GM21737 (cell line): ENCODE data around the gene SYNE1.
"Not testable (repeated sequence)": the region's sequence is repeated elsewhere in the genome, so short reads cannot be mapped to it uniquely, and the experiment has no call there.

Source experiments
- ATAC-seq: cut with Tn5 transposase; IDR thresholded peaks from one replicate; pipeline ENCODE4 v1.9.1; 2021; ENCODE audit warnings: mild to moderate bottlenecking, moderate library complexity; ENCODE audit not compliant: unreplicated experiment

The SYNE1 gene

GRCh38 chr6:152496731-152497130, 140.4 kb downstream of the SYNE1 start:
- ATAC-seq: no peak

DNA sequence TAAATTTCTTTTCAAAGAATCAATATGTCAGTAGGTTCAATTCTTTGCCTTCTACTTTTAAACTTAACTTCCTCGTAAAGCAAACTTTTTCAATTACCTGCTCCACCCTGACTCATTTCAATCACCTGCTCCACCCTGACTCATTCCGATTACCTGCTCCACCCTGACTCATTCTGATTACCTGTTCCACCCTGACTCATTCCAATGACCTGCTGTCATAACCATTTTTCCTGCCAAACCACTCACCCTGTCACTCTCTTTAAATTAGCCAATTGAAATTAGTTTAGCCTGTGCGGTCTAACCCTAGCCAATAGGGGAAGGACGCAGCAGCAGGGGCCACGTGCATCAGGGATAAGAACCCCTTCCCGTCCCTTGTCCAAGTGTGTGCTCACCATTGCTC, 141.7 kb downstream of the SYNE1 start:
- not testable (repeated sequence) for ATAC-seq

DNA sequence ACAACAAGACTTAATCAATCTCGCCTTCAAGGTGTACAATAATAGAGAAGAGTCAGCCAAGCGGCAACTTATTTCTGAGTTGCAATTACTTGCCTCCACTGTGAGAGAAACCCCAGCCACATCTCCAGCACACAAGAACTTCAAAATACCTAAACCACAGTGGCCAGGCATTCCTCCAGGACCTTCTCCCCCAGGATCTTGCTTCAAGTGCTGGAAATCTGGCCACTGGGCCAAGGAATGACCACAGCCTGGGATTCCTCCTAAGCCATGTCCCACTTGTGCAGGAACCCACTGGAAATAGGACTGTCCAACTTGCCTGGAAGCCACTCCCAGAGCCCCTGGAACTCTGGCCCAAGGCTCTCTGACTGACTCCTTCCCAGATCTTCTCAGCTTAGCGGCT, 144.9 kb downstream of the SYNE1 start:
- ATAC-seq: not testable (repeated sequence)

DNA sequence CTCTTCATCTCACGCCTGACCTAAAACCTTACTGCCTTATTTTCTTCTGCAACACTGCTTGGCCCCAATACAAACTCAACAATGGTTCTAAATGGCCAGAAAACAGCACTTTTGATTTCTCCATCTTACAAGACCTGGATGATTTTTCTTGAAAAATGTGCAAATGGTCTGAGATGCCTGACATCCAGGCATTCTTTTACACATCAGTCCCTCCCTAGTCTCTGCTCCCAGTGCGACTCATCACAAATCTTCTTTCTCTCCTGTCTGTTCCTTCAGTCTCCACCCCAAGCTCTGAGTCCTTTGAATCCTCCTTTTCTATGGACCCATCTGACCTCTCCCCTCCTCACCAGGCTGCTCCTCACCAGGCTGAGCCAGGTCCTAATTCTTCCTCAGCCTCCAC, 145.7 kb downstream of the SYNE1 start:
- not testable (repeated sequence) for ATAC-seq

- not testable (repeated sequence) for ATAC-seq
Observed at GRCh38 chr6:152490971-152491378, 146.2 kb downstream of the SYNE1 start.

DNA sequence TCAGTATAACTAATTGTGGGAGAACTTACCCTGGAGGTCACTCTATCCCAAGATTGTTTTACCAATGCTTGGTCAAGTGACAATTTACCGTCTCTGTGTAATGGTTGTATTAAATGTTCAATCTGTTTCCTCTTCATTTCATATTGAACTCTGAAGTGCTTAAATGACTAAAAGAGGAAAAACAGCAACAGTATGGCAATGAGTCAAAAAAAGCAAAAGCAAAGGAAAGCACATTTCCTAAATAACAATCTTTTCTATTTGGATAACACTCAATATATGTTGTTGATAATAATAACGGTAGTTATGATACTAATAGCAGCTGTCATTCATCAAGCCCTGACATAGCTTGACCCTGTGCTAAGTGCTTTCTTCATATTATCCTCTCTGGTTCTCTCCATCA, 152.4 kb downstream of the SYNE1 start:
- no peak for ATAC-seq

DNA sequence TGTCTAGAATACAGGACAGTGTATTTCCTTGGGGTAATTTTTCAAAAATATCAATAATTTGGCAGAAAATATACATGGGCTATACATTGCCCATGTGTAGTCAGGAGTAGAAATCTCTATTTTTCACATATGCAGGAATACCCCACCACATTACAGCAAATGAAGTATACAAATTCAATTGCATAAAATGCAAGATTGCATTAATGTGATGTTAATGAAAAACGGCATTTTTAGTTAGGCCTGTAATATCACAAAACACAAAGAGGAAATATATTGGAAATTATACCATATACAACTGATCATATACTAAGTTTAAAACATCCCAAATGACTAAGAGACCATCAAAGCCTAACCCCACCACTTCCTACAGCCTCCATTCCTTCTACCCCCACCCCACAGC, 154.9 kb downstream of the SYNE1 start:
- no peak for ATAC-seq

DNA sequence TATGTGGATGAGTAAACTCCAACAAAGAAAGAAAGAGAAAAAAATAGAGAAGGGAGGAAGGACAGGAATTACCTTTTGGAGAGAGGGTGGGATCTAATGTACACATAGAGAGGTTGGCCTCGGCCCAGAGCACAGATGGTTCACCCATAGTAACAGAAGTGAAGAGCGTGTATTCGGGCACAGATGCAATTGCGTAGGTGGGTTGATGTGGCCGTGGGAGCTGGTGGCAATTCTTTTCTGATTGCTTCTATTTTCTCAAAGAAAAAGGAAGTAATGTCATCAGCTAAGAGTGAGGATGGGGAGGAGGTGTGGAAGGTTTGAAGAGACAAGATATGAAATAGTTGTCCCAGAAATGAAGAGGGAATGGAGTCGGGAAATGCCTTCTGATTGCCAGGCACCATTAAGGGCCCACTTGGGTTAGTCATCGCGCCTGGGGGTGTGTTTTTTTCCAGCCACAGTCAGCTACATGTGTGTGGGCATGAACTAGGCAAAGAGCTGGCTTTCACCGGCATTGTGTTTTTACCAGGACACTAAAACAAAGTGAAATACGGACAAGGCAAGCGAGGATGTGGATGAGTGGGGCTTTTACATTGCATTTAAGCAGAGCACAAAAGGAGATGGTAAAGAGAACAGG, 158.7 kb downstream of the SYNE1 start:
- ATAC-seq: no peak

DNA sequence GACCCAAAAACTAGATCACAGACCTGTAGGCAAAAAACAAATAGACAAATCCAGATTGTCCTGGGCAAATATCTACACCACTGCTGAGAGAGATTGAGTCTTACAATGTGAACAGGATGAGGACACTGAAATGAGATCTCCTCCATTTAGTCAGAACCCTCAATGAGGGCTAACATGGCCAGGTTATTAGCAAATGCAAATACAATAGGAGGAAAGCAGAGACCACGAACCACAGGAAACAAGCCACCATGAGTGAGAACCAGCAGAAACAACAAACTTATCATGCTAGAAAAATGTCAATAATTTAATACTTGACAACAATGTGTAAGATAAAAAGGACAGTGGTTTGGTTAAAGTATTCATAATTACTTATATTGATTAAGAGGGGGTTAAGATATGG, 162.8 kb downstream of the SYNE1 start:
- ATAC-seq: no peak

DNA sequence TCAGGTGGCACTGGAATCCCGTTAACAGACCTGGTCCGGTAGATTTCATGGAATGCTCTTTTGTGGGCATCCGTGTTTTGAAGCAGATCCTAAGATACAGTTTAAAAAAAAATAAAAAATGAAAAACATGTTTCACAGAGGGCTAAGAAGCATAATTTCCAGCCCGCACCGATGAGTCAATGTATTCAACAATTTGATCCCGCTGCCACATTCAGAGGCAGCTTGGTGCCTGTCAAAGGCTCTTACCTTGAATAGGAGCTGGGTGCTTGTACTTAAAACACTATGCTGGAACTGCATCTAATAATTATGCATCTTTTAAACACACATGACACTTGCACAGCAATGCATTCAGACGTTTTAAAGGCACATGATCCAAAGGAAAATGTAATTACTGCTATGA, 164.8 kb downstream of the SYNE1 start:
- no peak for ATAC-seq

DNA sequence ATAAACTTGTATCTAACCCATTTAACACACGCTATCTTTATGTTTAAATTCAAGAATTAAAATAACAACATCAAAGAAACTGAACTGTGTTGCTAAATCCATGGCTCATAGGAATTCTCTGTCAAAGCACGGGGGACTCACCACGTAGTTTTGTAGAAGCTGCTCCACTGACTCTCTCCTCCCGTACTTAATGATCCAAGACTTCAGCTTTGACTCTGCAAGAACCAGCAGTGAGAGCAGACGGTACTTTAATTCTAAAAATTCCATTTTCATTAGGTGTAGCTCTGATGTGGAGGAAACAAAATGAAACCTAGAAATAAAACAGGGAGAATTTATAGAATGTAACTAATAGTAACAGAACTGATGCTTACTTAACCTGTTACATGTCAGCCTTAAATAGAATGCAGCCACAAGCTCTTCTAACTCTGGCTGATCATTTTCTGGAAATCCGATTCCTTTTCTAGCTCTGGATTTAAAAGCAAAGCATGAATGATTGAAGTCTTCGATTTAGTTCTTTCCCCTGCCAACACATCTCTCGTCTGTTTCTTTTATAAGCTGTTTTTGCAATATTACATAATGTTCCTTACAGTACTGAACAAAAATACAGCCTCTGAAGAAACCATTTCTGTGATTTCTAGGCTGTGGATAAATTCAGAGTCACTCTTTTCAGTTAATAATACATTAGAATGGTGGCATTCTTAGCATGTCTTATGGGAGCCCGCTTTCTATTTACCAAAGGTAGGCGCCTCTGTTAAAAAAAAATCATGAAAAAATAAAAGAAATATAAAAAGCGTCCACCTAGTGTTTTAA, 165.5 kb downstream of the SYNE1 start:
- no peak for ATAC-seq

DNA sequence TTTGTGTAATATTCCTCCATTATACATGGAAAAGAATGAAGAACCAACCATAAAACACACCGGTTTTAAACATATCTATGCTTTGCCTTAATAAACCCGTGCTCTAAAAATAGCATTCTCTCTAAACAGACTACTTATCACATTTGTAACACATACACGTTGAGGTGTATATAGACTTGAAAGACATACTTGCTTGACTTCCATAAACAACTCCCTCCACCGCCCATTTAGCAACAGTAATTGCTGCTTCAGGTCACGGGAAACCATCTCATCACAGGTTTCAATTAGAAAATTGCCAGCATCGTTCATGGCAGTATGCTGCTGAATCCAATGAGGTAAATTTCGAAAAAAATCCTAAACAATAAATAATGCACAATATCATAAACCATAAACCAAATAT, 174.0 kb downstream of the SYNE1 start:
- no peak for ATAC-seq

- no peak for ATAC-seq
Observed at GRCh38 chr6:152462716-152463115, 174.4 kb downstream of the SYNE1 start.

- no peak for ATAC-seq
Observed at GRCh38 chr6:152461556-152461955, 175.6 kb downstream of the SYNE1 start.

DNA sequence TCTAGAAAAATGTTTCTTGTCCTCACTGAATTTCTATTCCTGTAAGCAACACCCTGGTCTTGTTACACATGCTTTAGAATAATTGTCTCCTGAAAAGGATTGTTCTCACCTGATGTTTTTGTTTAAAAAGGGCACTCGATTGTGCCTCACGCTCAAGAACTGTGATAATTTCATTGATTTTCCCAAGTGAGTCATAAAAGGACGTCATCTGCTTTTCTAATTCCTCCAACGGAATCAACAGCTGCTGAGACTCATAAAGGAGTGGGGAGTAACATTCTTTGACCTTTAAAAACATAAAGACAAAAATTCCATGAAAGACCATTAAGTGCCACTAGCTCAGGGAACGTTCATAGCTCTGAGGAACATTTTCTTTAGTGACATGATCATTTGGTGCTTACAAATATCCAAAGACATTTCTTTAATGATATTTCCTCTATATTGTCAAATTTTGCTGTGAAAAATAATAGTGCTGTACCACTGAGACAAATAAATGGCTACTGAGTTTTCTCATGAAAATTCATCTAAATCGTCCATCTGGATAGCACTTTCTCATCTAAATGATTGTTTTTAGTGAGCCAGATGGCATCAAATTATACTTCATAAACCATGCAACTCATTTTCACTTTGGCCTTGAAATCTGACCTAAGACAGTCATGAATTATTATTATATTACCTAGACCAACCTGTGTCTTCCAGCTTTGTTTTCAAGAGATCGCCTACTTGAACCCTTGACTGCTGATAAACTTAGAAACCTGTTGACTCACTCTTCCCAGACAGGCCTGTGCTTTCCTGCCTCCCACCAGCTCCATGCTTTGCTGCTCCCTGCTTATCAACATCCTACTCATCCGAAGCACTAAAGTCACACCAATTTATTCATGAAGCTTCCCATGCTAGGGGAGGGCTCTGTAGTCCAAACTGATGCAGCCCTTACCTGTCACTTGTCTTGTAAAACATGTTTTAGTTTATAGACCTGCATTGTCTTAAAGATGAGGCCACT, 178.2 kb downstream of the SYNE1 start:
- no peak for ATAC-seq

DNA sequence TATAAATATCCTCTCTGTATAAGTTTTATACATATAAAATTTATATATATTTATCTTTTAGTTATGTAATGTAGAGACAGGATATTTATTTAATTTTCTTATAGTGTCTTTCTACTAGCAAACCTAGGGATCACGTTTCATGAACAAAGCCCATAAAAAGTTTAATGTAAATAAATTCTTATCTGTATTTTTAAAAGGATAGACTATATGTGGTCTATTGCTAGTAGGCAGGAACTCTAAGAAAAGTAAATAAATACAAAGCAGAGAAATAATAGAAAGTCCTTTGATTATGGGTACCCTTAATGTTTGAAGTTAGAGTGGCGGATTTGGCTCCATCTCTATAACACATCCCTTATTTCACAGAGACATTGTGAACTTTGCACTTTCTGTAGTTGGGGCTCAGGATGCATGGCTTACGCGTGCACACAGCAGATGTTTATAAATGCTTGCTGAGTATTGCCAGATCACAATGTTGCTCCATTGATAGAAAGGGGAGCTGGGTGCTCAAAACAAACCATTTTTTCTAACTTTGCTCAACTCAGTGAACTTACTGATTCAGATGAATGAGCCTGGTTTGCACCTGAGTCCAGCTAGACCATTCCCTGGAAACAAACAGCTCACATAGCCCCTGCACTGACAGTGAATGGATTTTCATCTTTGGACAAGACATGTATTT, 179.1 kb downstream of the SYNE1 start:
- no peak for ATAC-seq

DNA sequence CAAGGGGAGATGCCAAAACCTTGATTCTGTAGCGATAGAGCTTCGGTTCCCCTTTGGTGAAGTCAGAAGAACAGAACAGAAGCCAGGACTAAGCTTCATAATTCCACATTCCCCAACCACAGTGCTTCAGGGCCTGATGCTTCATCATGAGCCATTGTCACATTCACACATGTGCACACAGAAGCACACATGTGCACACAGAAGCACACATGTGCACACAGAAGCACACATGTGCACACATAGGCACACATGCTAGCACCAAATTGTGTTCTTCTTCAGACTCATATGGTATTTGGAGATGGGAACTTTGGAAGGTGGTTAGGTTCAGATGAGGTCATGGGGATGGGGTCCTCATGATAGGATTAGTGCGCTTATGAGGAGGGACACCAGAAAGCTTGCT, 183.2 kb downstream of the SYNE1 start:
- no peak for ATAC-seq

DNA sequence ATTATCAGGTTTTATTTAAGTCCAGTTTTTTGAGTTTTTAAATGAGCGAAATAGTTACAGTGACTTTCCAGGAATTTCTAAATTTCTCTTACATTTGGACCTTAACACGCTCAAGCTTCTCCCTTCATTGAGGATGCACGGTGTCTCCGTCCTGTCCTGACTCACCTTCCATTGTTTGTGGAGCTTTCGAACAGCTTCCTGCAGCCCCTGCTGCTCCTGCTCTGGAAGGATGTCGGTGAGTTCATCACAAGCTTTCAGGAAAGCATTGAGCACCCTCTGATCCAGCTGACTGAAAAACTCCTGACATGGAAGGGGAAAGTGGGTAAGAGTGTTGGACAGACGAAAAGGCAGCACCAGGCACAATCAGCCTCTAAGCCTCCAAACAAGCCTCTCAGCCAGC, 183.7 kb downstream of the SYNE1 start:
- ATAC-seq: no peak

DNA sequence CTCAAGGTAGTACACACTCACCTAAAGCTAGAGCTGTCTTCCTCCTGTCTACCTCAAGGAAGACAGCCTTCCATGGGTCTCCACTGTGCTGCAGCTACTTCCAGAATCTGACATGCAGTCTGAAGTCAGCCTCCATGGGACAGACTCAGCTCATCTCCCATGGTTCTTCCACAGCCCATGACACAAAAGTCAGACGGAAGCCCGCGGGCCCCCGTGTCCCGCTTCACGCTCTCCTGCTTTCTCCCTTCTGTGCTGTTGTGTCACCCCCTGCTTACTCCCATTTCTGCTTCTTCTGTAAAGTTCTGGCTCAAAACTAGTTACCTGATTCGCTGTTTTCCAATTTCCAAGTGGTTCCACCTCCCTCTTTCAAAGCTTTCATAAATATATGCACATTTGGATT, 184.5 kb downstream of the SYNE1 start:
- no peak for ATAC-seq

DNA sequence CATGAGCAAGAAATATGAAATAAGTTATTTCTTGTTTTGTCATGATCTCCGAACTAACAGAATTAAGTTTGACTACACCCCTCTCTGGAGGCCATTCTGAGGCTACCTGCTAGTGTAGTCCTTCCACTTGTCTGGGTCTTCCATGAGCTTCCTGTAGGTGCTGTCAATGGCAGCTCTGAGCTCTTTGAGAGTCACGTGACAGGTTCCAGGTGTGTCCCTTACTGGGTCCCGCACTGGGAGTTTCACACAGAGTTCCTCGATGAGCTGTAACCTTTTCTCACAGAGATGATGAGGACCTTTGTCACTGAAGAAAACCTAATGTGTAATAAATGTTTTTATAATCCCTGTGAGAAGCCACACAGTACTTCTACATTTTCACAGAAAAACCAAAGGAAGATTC, 186.6 kb downstream of the SYNE1 start:
- ATAC-seq: no peak

DNA sequence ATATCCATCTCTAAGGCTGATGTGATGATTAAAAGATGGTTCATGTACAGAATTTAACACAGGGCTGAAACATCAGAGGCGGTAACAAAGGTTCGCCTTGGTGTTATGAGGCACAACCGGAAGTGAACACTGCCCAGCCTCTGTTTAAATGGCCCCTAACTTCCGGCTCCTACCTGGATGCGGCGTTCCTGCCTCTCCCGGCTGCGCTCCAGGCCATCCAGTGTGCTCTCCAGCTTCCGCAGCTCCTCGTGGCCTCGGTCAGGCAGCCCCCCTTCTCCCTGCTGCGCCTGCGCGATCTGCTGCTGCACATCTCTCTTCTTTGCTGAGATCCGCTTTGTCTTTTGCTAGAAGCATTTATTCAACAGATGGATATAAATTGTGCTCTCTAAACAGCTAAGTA, 195.3 kb downstream of the SYNE1 start:
- no peak for ATAC-seq
